ENCODE measurements around the gene PRPF6. TPM values are rescaled to one million over a fixed set of nuclear protein-coding genes. Genes with fewer than 3 reads are reported as not detected.
"Not testable (repeated sequence)": the region's sequence is repeated elsewhere in the genome, so short reads cannot be mapped to it uniquely, and the experiment has no call there.

The PRPF6 gene
- total RNA-seq, 1 experiment from 2014 or later: 126 TPM

DNA sequence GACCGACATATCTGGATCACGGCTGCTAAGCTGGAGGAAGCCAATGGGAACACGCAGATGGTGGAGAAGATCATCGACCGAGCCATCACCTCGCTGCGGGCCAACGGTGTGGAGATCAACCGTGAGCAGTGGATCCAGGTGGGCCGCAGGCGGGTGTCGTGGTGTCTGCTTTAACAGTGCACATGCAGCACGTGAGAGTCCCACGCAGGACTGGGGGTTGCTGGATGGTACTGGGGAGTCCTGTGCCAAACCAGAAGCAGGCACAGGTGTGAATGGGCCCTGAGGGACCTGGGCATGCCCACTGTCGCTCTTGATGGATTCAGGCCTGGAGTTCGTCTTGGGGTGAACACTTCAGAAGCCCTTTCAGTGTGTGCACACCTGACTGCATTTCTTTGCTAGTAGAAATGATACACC lies 30.4 kb downstream of the PRPF6 start:
- H3K36me3 ChIP-seq: peaks cover 74% of the 10 kb centered on the region

GRCh38 chr20:64012385-64013154 lies 31.6 kb downstream of the PRPF6 start:
- not testable (repeated sequence) for H3K9me3 ChIP-seq, H3K4me3 ChIP-seq, DNase-seq, H3K27me3 ChIP-seq
- H3K36me3 ChIP-seq: peaks cover 69% of the 10 kb centered on the region

More for the DNA sequence above, 30.4 kb downstream of the PRPF6 start:
- peaks cover 4% of the 10 kb centered on the region for H3K9me3 ChIP-seq
- DNase-seq: no peak
- H3K4me3 ChIP-seq: no peak overlapping the region
- H3K27me3 ChIP-seq: no peaks in the 10 kb centered on the region

GRCh38 chr20:64015635-64016034 lies 34.7 kb downstream of the PRPF6 start:
- Histone ChIP-seq H3K36me3 (peaks cover 66% of the 10 kb centered on the region), H3K27me3 (no peaks in the 10 kb centered on the region), H3K9me3 (no peaks in the 10 kb centered on the region), H3K4me3 (no peak overlapping the region)
- DNase-seq: no peak

- Histone ChIP-seq H3K9me3 (no peaks in the 10 kb centered on the region), H3K27me3 (no peaks in the 10 kb centered on the region), H3K36me3 (peaks cover 81% of the 10 kb centered on the region), H3K4me3 (no peak overlapping the region)
- DNase-seq: no peak
Measured at GRCh38 chr20:64021124-64021975, 40.4 kb downstream of the PRPF6 start.

GRCh38 chr20:64022671-64023360 lies 41.9 kb downstream of the PRPF6 start:
- Histone ChIP-seq H3K36me3 (peaks cover 88% of the 10 kb centered on the region), H3K9me3 (no peaks in the 10 kb centered on the region), H3K4me3 (no peak overlapping the region), H3K27me3 (no peaks in the 10 kb centered on the region)
- no peak for DNase-seq

DNA sequence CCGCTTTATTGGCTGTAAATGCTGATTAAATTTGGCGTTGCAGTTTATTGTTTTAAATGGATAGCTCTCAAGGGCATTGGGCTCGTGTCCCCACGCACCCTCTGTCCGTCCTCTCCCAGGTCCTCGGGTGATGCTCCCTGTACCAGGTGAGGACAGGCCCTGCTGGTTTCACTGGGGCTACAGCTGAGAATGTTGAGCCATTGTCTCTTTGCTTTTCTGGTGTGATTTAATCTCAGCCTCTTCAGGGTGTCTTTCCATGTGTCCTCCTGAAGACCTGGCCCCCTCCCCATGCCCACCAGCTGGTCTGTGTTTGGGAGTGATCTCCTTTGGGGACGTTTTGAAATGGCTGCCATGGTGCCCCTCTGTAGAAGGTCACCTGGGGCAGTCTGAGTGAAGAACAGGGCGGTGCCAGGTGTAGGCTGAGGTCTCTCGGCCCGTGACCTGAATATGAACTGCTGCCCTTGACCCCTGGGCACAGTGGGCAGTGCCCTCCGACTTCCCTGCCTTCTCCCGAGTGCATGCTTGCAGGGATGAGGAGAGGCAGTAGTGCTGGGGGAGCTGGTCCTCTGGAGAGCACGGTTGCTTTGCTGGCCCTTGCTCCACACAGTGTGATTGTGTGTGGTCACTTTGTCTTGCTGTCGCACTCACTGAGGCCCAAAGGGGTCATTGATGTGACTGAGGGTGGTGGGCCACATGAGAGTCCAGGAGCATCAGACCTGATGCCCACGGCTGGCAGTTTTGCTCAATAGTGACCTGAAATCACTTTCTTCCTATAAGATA lies 42.6 kb downstream of the PRPF6 start:
- DNase-seq: no peak
- H3K4me3 ChIP-seq: no peak overlapping the region
- no peaks in the 10 kb centered on the region for H3K27me3 ChIP-seq
- no peaks in the 10 kb centered on the region for H3K9me3 ChIP-seq
- peaks cover 85% of the 10 kb centered on the region for H3K36me3 ChIP-seq

GRCh38 chr20:64024141-64024990 lies 43.4 kb downstream of the PRPF6 start:
- Histone ChIP-seq H3K36me3 (peaks cover 86% of the 10 kb centered on the region), H3K9me3 (no peaks in the 10 kb centered on the region), H3K4me3 (no peak overlapping the region), H3K27me3 (no peaks in the 10 kb centered on the region)
- no peak for DNase-seq

DNA sequence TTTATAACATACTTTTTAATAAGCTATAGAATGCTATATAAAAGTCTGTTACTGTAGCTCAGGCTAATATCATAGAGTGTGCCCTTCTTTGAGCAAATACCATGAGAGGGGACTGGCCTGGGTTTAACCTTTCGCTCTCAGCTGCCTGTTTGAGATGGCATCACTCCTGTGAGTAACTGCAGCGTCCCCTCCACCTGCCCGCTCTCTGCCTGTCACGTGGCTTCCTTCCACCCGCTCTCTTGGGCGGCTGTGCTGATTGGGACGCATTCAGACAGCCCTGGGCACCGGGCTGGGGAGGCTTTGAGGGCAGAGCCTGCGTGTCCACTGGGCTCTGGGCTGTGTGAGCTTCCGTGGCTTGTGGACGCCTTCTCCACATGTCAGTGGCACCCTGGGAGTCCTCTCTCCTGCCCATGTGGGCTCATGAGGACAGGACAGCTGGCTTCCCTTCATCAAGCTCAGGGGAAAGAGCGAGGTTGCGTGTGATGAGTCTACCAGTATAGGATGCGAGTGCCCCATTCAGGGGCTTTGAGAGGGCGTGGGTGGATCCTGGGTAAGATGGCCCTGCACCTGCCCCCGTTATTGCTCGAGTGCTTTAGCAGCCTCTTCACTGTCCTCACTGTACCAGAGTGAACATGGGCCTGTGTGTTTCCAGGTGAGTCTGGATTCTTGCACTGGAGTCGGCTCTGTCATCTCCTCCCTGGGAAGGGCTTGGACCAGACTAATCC lies 44.3 kb downstream of the PRPF6 start:
- no peaks in the 10 kb centered on the region for H3K27me3 ChIP-seq

DNA sequence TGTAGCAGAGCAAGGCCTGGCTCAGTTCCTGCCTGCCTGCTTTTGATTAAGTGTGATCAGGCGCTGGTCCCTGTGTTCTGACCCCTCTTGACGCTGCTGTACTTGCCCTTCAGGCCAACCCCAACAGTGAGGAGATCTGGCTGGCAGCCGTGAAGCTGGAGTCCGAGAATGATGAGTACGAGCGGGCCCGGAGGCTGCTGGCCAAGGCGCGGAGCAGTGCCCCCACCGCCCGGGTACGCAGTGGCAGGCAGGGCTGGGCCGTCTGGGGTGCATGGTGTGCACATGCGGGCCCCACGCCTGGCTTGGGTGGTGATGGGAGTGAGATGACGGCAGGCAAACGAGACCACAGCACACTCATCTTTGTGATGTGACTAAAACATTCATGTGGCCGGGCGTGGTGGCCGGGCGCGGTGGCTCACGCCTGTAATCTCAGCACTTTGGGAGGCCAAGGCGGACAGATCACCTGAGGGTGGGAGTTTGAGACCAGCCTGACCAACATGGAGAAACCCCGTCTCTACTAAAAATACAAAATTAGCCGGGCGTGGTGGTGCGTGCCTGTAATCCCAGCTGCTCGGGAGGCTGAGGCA lies 45.0 kb downstream of the PRPF6 start:
- Histone ChIP-seq H3K27me3 (no peaks in the 10 kb centered on the region), H3K36me3 (peaks cover 85% of the 10 kb centered on the region), H3K4me3 (no peak overlapping the region), H3K9me3 (no peaks in the 10 kb centered on the region)
- DNase-seq: no peak

More for the DNA sequence above, 44.3 kb downstream of the PRPF6 start:
- DNase-seq: no peak
- H3K4me3 ChIP-seq: no peak overlapping the region
- peaks cover 82% of the 10 kb centered on the region for H3K36me3 ChIP-seq
- H3K9me3 ChIP-seq: no peaks in the 10 kb centered on the region

- DNase-seq: no peak
- H3K27me3 ChIP-seq: no peaks in the 10 kb centered on the region
Measured at GRCh38 chr20:64027981-64028685, 47.2 kb downstream of the PRPF6 start.

GRCh38 chr20:64029293-64030117 lies 48.6 kb downstream of the PRPF6 start:
- Histone ChIP-seq H3K9me3 (no peaks in the 10 kb centered on the region), H3K4me3 (no peak overlapping the region), H3K27me3 (no peaks in the 10 kb centered on the region), H3K36me3 (peaks cover 72% of the 10 kb centered on the region)
- no peak for DNase-seq

More at GRCh38 chr20:64027981-64028685, 47.2 kb downstream of the PRPF6 start:
- Histone ChIP-seq H3K9me3 (no peaks in the 10 kb centered on the region), H3K36me3 (peaks cover 79% of the 10 kb centered on the region), H3K4me3 (no peak overlapping the region)

DNA sequence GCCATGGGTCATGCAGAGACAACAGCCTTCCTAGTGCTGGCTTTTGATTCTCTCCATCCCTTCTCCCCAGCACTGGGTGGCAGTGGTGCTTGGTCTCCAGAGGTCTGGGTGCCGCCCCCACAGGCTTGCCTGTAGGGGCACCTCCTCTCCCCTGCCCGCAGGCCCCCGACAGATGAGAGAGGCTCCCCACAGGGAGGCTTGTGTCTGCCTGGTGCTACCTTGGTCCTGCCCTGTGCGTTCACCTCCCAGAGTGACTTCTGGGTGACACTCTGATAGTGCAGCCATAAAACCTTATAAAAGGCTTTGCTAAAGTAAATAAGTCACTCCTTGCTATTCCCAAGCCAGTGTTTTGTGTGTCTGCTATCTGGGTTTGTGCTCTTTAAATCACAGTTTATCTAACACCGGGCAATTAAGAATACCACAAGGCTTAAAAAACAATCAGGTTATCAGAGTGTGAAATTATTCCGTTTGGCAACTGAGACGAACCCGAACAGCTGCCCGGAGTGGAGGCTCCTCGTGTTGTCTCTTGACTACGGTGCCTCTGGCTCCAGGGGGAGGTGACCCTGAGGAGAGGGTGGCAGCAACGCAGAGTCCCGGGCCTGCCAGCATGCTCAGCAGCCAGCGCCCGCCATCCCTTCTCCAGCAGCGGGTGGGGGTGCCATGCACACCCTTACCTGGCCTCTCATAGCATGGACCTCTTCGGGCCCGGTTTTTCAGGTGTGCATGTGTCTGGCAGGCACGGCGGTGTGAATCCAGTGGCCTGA lies 49.6 kb downstream of the PRPF6 start:
- no peak overlapping the region for H3K4me3 ChIP-seq
- no peaks in the 10 kb centered on the region for H3K27me3 ChIP-seq
- DNase-seq: no peak
- no peaks in the 10 kb centered on the region for H3K9me3 ChIP-seq
- peaks cover 67% of the 10 kb centered on the region for H3K36me3 ChIP-seq

GRCh38 chr20:64031822-64032314 lies 50.9 kb downstream of the PRPF6 start:
- no peaks in the 10 kb centered on the region for H3K9me3 ChIP-seq
- H3K4me3 ChIP-seq: no peak overlapping the region
- H3K36me3 ChIP-seq: peaks cover 54% of the 10 kb centered on the region
- no peaks in the 10 kb centered on the region for H3K27me3 ChIP-seq
- DNase-seq: no peak
